Erythroblast (primary cell): ENCODE data around the gene ANKRD53.

ENCODE experiments used
- GATA1 ChIP-seq: IDR thresholded peaks from 2 replicates; pipeline ENCODE4 v1.6.1; 2011; ENCODE audit warnings: low read depth, mild to moderate bottlenecking, control low read depth, low read length, moderate library complexity
- POLR2A ChIP-seq: IDR thresholded peaks from 2 replicates; pipeline ENCODE4 v1.6.1; 2011; ENCODE audit warnings: mild to moderate bottlenecking, low read length

- TF ChIP-seq POLR2A (no peak), GATA1 (no peak)
Observed at GRCh38 chr2:70949086-70949485, 29.3 kb upstream of the ANKRD53 start.
